NCI-H460 (cell line): ENCODE measurements around the gene ADM. TPM values are rescaled to one million over a fixed set of nuclear protein-coding genes. Genes with fewer than 3 reads are reported as not detected.

ENCODE experiments used
- DNase-seq: peaks from one replicate; pipeline ENCODE4 v3.0.0-alpha.2; 2016; ENCODE audit warnings: low read depth; ENCODE audit errors: extremely low read depth
- total RNA-seq: library from RNA; depleted of rRNA; stranded (reverse); fragments of >200 nt; shearing (Covaris generic); gene quantifications from 2 replicates; pipeline ENCODE4 v1.2.3, GENCODE V29; 2014

ADM gene
- total RNA-seq, 1 experiment from 2014 or later: 7.0 TPM

GRCh38 chr11:10308201-10308954, 3.5 kb downstream of the ADM start:
- no peak for DNase-seq

GRCh38 chr11:10309163-10310093, 4.6 kb downstream of the ADM start:
- DNase-seq: no peak

GRCh38 chr11:10310301-10310841, 5.5 kb downstream of the ADM start:
- no peak for DNase-seq

- no peak for DNase-seq
Measured at GRCh38 chr11:10311802-10312201, 6.9 kb downstream of the ADM start.

GRCh38 chr11:10314199-10315072, 9.6 kb downstream of the ADM start:
- peak; percentile 54 for DNase-seq

GRCh38 chr11:10315083-10315482, 10.2 kb downstream of the ADM start:
- DNase-seq: no peak

- DNase-seq: no peak
Measured at GRCh38 chr11:10317151-10317755, 12.4 kb downstream of the ADM start.

- no peak for DNase-seq
Measured at GRCh38 chr11:10317776-10318526, 13.1 kb downstream of the ADM start.

GRCh38 chr11:10318527-10318802, 13.6 kb downstream of the ADM start:
- DNase-seq: no peak

- DNase-seq: no peak
Measured at GRCh38 chr11:10319702-10320558, 15.1 kb downstream of the ADM start.

GRCh38 chr11:10320736-10321465, 16.0 kb downstream of the ADM start:
- no peak for DNase-seq

- DNase-seq: no peak
Measured at GRCh38 chr11:10322401-10322800, 17.5 kb downstream of the ADM start.

- DNase-seq: peak; percentile 71
Measured at GRCh38 chr11:10322830-10323792, 18.2 kb downstream of the ADM start.

- no peak for DNase-seq
Measured at GRCh38 chr11:10323793-10324170, 18.9 kb downstream of the ADM start.

GRCh38 chr11:10324474-10324873, 19.6 kb downstream of the ADM start:
- DNase-seq: no peak

- DNase-seq: no peak
Measured at GRCh38 chr11:10325277-10326011, 20.6 kb downstream of the ADM start.
